HCEC 1CT (cell line): ENCODE data around the gene NCBP2.
A peak's percentile ranks its signal among the peaks of the same experiment; 100 is the strongest.

Experiments
- DNase-seq: peaks from one replicate; pipeline ENCODE4 v3.0.0-alpha.2; 2017

The NCBP2 gene

DNA sequence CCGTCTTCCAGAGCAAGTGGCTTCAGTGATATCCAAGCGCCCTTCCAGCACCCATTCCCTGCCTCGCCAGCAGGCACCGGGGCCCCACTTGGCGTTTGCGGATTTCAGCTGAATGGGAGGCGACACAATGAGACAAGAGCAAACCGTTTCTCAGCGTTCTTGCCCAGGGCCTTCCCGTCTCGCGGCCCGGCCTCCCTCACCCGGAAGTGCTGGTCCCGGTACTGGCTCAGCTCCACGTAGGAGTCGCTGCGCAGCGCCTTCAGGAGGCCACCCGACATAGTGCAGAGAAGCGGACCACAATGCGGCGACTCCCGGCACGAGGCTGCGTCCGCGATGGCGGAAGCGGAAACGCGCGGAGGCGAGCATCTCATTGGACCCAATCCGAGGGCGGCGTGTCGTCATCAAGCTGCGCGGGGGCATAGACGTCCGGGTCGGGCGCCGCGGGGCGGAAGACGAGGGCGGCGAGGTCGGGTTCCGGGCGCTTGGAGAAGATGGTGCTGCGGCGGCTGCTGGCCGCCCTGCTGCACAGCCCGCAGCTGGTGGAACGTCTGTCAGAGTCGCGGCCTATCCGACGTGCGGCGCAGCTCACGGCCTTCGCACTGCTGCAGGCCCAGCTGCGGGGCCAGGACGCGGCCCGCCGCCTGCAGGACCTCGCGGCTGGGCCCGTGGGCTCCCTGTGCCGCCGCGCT is at the start of gene NCBP2:
TSS of gene NCBP2 (minus strand) at position 303 of the 689 bp plus-strand sequence. CDS start at position 278, 25 bp downstream.
- peak; percentile 98 for DNase-seq

GRCh38 chr3:196991581-196992460 is 49.5 kb upstream of the NCBP2 start:
- DNase-seq, result no peak

DNA sequence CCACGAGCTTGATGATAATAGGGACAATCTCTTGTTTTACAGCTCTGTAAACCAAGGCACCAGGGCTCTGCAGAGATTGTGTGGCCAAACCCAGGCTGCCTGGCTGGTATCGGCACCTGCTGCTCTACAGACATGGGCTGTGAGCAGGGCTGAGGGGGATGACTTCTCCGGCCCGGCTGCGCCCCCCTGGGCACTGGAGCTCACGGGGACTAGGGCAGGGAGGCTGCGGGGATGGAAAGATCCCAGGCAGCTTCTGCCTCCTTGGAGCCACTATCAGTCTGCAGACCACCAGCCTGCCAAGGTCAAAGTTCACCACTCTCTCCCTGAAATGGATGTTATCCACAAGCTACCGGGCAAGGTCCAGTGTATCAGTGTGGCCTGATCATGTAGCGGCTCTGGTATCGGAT is 48.3 kb upstream of the NCBP2 start:
- no peak for DNase-seq

GRCh38 chr3:196989721-196990262 is 47.5 kb upstream of the NCBP2 start:
- no peak for DNase-seq

- DNase-seq, result no peak
Measured at GRCh38 chr3:196988241-196989029, 46.1 kb upstream of the NCBP2 start.

- DNase-seq, result no peak
Measured at GRCh38 chr3:196987022-196987421, 44.7 kb upstream of the NCBP2 start.

- DNase-seq, result no peak
Measured at GRCh38 chr3:196985954-196986885, 43.9 kb upstream of the NCBP2 start.

- DNase-seq, result no peak
Measured at GRCh38 chr3:196985298-196985697, 43.0 kb upstream of the NCBP2 start.

DNA sequence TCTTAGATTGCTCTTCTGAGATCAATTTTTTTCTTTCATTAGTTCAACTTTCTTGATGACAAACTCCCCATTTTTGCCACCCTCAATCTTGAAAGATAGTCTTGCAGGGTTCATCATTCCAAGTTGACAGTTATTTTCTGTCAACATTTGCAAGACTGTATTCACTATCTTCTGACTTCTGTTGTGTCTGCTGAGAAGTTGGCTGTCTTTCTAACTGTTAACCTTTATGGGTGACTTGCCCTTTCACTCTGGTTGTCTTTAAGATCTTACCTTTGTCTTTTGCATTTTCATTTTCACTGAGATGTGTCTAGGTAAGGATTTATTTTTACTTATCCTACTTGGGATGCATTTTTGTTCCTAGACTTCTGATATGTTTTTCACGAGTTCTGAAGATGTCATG is 40.9 kb upstream of the NCBP2 start:
- DNase-seq, result no peak

- DNase-seq, result no peak
Measured at GRCh38 chr3:196981657-196982056, 39.3 kb upstream of the NCBP2 start.

DNA sequence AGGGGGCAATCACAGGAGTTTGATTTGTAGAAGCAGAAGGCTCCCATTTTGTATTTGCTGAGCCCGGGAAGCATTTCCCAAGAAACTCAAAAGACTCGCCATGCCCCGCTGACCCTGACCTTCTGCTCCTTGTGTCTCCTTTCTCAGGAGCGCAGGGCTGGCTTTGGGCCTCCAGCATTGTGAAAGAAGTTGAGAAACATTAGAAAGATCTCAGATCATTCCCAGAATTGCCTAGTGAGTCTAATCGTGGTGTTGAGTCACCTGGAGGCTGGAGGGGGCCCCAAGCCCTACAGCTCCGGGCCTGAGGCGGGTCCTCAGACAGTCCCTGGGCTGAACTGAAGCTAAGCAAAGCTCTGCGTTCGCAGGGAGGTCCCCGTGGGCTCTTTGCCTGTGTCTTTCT is 37.2 kb upstream of the NCBP2 start:
- DNase-seq, result no peak

GRCh38 chr3:196976941-196977340 is 34.6 kb upstream of the NCBP2 start:
- DNase-seq, result no peak

GRCh38 chr3:196975349-196975748 is 33.0 kb upstream of the NCBP2 start:
- DNase-seq, result no peak

DNA sequence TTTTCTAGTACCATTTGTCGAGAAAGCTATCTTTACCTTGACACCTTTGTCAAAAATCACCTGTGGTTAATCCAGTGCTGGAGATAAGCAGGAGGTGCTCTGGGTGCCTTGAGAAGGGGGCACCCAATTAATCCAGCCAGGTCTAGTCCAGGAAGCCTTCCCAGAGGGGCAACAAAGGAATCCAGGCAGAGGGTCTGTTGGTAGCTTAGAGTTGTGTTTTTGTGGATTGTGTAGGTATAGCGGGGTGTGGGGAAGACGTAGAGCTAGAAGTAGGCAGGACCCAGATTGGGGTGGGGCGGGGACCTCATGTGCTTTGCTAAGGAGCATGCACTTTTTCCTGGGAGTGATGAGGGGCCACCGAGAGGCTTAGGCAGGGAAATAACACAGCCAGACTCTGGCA is 32.3 kb upstream of the NCBP2 start:
- DNase-seq, result no peak

- no peak for DNase-seq
Measured at GRCh38 chr3:196971094-196971698, 28.9 kb upstream of the NCBP2 start.

- no peak for DNase-seq
Measured at GRCh38 chr3:196970547-196971093, 28.3 kb upstream of the NCBP2 start.

GRCh38 chr3:196969660-196970546 is 27.6 kb upstream of the NCBP2 start:
- DNase-seq, result peak; percentile 55

DNA sequence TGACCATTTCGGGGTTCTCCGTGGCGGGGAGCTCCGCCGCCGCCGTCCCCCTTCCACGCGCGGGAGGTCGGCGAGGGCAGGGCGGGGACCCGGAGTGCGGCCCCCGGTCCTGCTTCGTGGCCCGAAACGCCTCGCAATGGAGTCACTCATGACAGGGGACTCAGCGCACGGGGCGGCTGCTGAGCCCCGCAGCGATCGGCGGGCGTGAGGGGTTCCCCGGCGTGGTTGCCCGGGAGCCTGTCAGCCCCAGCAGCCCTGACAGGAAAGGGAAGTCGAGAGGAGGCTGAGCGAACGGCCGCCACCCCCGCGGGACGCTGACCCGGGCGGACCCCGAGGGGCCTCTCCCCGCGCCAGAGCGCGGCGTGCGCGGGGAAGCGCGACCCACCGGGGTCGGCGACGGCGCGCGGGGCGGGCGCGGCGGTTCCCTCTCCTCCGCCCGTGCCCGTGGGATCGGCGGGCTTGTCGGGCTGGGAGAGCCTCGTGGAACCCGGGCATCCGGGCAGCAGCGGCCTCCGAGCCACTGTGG is 26.9 kb upstream of the NCBP2 start:
- DNase-seq, result peak; percentile 37

DNA sequence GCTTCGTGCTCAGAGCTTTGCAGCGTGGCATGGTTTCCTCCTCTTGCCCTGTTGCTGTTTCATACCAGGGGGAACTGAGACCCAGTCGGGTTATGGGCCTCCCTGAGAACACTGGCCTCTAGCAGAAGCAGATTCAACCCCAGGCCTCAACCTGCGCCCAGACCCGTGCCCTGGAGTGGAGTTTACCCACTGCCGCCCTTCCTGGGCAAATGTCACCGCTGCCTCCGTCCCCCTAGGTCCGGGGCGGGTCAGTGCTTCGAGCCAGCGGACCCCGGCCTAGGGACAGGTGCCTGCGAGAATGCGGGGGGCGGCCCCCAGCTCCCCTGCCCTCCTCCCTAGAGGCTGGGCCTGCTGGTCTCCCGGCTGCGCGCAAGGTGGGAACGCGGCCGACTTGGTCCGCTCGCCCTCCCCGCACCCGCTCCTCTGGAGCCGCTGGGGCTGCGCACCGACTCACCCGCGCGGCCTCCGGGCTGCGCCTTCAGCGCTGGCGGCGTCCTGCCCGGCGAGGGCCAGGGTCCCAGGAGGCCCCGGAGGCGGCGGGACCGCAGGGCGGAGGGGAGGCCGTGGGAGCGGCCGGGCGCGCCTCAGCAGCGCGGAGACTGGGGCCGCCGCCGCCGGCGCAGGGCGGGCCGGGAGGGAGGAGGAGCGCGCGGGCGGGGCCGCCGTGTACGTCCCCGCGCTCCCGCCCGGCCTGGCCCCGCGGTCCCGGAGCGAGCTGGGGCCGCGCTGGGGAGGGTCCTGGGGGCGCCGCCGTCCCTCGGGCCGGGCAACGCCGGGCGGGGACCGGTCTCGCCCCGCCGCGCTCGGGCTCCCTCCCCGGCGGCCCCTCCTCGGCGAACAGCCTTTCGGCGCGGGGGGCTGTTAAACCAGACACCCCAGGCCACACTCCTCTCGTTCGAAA is 26.2 kb upstream of the NCBP2 start, which contains the start of gene PIGZ:
TSS of gene PIGZ (minus strand) at position 601 of the 901 bp plus-strand sequence. CDS start 16,802 bp downstream, outside the sequence.
- DNase-seq, result peak; percentile 18
